Spleen (tissue), 7 donors: ENCODE results near the gene NPSR1.

ENCODE experiments used
- CTCF ChIP-seq, 11 experiments: fragments of 200-600 bp in 7 of 11; fragments of 450-650 bp in 4 of 11; sonication (generic) in 4 of 11; IDR thresholded peaks in 8 of 11; conservative IDR thresholded peaks in 3 of 11; 1 replicate in 7 of 11; 2 replicates in 4 of 11; pipeline versions ENCODE4 v1.4.0 to v1.8.0; 2016 to 2021; ENCODE audit warnings: antibody characterized with exemption in 11 of 11, inconsistent platforms in 4 of 11, mild to moderate bottlenecking in 1 of 11
- POLR2A ChIP-seq, 3 donors: fragments of 450-650 bp; IDR thresholded peaks; one replicate each; pipeline ENCODE4 v1.5.1; 2017; ENCODE audit warnings: antibody characterized with exemption in 3 of 3, mild to moderate bottlenecking in 1 of 3
- donor health status: DM: no; HTN: no; CAD: no; lungs with moderate emphysema.
- donor health status: DM: no; HTN: no; CAD: no.
- donor health status: DM: no; HTN: no; CAD: no.

- TF ChIP-seq CTCF (IDR thresholded peaks at IDR 0.05 in 8 of 11, conservative IDR thresholded peaks at IDR 0.05 in 3 of 11) (no peak), POLR2A (IDR thresholded peaks at IDR 0.05) (no peak)
Observed at GRCh38 chr7:34761206-34761605, 103.2 kb downstream of the NPSR1 start.
